VCaP (cell line): ENCODE measurements around the gene ODAD3.
"Not testable (repeated sequence)": the region's sequence is repeated elsewhere in the genome, so short reads cannot be mapped to it uniquely, and the experiment has no call there.

Experiments
- H3K27ac ChIP-seq: fragments of 450-650 bp; 2 replicates; pipeline ENCODE4 v1.5.1; 2017
- TF ChIP-seq, protein P1 (sequence below): fragments of 450-650 bp; conservative IDR thresholded peaks from 2 replicates; pipeline ENCODE4 v1.5.1; 2017; ENCODE audit warnings: mild to moderate bottlenecking, moderate library complexity

Gene ODAD3

DNA sequence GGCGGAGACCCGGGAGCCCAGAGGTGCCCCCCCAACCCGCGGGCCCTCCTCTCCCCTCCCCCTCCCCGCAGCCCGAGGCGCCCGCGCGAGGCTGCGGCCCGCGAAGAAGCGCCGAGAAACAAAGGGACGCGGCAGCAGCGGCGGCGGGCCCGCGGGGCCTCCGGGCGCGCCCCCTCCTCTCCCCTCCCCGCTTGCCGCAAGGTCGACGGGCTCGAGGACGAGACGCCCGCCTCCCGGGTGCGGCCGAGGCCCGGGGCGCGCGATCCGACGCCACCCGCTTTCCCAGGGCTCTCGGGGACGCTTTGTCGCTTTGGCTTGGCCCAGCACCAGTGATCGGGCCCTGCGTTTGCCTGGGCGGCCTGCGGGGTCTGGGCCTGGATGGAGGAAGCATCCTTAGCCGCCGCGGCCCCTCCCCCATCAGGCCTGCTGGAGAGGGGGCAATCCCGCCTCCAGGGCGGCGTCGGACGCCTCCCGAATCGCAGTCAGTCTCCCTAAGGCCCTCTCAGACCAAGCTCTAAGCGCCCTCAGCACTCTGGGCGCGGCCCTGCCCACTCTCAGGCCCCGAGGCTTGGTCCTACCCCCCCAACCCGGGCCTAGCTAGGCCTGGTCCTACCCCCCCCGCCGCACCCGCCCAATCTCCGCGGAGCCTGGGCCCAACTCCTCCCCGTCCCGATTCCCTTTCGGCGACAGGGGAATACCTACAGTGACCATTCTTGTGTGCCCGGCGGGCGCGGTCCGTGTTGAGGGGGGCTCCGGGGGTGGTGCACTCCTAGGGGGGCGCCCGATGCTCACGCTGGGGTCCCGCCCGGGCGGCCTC lies 45.2 kb upstream of the ODAD3 start:
- TF ChIP-seq, protein P1, sequence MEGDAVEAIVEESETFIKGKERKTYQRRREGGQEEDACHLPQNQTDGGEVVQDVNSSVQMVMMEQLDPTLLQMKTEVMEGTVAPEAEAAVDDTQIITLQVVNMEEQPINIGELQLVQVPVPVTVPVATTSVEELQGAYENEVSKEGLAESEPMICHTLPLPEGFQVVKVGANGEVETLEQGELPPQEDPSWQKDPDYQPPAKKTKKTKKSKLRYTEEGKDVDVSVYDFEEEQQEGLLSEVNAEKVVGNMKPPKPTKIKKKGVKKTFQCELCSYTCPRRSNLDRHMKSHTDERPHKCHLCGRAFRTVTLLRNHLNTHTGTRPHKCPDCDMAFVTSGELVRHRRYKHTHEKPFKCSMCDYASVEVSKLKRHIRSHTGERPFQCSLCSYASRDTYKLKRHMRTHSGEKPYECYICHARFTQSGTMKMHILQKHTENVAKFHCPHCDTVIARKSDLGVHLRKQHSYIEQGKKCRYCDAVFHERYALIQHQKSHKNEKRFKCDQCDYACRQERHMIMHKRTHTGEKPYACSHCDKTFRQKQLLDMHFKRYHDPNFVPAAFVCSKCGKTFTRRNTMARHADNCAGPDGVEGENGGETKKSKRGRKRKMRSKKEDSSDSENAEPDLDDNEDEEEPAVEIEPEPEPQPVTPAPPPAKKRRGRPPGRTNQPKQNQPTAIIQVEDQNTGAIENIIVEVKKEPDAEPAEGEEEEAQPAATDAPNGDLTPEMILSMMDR, result no peak
- no peak overlapping the region for H3K27ac ChIP-seq

DNA sequence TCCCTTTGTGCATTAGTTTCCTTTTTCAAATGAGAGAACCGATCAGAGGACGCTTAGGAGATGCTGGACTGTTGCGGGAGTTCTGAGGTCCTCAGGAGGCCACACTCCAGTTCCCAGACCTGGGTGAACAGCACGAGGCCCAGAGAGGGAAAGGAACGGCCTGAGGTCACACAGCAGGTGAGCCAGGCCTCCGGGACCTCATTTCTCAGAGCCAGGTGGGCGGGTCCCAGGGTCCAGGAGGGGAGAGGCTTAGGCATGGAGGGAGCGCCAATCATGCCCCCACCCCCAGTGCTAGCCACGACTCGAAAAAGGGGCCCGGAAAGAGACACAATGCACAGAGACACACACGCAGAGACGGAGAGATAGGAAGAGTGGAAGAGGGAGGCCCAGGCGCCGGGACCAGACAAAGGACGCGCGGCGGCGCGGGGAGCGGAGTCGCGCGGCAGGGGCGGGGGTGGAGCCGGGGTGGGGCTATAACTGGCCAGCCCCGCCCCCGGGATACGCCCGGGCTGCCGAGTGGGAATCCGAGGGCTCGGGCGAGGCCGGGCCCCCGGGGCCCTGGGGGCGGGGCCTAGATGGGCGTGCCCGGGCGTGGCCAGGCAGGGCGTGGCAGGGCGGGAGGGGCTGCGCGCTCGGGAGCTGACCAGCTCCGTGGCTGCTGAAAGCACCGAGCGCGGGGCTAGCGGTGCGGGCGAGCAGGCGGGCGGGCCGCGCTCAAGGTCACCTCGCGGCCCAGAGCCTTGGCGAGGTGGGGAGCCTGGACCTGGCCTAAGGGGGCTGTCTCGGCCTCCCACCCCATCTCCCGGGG lies 44.4 kb upstream of the ODAD3 start:
- no peak overlapping the region for H3K27ac ChIP-seq
- TF ChIP-seq, protein P1, result no peak

DNA sequence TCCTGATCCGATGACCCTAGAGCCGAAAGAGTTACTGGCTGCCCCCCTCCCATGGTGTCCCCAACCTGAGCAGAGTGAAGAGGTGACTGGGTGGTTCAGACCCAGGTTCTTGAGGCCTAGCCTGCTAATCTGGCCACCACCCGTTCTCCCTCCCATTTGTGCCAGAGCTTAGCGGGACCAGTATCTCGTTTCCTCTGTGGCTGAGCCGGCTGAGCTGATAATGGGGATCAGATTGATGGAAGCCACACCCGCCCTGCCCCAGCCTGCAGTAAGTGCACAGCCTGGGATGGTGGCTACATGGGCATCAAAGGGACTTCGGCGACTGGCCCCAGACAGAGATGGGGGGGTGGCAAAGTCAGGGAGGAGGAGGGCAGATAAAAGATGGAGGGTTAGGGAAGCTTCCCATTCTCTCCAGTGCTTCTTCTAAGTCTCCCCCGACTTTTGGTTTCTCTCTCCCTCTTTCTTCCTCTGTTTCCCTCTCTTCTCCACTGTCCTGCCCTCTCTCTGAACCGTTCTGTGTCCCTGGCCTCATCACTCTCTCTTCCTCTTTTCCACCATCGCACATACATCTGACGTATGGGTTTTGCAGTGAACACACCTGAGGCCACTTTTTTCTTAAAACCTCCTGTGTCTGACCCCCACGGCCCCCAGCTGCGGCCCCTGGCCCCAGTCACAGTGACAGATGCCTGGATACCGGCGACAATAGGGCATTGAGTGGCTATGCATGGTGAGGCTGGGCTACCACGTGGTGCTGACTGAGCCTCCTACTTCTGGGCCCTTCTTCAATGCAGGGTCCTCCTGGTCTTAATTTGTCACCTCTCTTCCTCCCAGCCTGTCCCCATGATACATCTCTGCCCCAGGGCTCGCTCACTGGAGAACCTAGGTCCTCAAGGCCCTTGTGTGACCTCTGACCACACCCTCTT lies 43.5 kb upstream of the ODAD3 start:
- TF ChIP-seq, protein P1, result no peak
- H3K27ac ChIP-seq, result no peak overlapping the region

DNA sequence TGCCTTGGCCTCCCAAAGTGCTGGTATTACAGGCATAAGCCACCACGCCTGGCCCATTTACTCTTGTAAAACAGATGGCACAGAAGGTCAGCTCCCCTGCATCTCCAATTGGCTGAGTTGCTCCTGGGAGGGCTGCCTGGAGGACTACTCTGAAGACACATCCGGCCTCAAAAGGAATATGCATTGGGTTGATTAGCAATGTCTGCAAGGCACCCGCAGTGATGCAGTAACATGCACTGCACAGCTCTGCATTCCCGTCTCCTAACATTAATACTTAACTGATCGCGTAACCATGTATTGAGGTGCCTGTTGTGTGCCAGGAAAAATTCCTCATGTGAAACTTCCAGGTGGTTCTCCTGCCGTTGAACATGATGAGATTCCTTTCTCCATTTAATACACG lies 40.9 kb upstream of the ODAD3 start:
- H3K27ac ChIP-seq, result no peak overlapping the region
- TF ChIP-seq, protein P1, result no peak

DNA sequence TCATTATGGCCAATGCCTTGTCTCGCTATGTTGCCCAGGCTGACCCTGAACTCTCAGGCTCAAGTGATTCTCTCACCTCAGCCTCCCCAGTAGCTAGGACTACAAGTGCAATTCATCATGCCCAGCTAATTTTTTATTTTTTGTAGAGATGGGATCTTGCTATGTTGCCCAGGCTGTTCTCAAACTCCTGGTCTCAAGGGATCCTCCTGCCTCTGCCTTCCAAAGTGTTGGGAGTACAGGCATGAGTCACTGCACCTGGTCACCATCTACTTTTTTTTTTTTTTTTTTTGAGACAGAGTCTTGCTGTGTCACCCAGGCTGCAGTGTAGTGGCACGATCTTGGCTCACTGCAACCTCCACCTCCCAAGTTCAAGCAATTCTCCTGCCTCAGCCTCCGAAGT lies 40.4 kb upstream of the ODAD3 start:
- not testable (repeated sequence) for H3K27ac ChIP-seq

DNA sequence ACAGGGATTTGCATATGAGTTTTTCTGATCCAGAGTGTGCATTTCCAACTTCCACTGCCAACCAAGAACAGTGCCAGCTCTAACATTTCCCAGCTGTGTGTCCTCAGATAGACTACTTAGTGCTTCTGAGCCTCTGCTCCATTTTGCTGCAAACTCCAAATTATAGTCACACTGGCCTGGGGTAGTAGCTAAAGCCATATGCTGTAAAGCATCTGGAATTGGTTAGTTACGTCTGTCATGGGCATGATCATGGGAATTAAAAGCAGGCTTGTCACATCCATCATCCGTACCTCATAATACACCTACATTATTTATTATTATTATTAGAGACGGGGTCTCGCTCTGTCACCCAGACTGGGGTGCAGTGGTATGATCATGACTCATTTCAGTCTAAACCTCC lies 38.8 kb upstream of the ODAD3 start:
- no peak overlapping the region for H3K27ac ChIP-seq
- TF ChIP-seq, protein P1, result no peak

DNA sequence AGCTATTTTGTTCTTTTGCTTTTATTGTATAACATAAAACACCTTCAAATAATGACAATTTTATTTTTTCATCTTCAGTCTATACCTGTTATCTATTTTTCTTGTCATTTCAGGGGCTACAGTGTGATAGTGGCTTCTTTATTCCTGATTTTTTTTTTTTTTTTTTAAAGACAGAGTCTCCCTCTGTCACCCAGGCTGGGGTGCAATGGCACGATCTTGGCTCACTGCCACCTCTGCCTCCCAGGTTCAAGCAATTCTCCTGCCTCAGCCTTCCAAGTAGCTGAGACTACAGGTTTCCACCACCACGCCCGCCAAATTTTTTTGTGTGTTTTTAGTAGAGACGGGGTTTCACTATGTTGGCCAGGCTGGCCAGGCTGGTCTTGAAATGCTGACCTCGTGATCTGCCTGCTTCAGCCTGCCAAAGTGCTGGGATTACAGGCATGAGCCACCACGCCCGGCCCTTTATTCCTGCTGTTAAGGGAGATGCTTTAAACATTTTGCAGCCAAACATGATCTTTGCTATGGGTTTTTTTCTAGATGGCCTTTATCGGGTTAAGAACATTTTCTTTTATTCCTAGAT lies 33.4 kb upstream of the ODAD3 start:
- not testable (repeated sequence) for H3K27ac ChIP-seq

DNA sequence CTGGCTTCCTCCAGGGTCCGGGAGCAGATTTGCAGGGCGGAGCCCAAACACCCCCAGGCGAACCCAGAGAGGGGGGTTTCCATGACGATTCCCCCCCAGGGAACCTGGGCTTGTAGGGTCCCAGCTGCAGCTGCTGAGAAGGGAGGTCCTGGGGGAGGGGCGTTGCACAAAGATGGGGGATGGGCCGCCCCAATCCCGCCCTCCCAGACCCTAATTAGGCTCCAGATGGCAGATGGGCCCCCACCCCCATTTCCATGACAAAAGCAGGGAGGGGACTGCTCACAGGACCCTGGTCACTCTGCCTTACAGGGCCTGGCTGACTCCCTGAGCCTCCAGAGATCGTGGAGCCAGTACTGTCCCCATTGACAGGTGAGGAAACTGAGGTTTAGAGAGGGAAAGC lies 30.7 kb upstream of the ODAD3 start:
- TF ChIP-seq, protein P1, result no peak
- H3K27ac ChIP-seq, result no peak overlapping the region
